ENCODE data around the gene B3GAT3.
"Not testable (repeated sequence)": the region's sequence is repeated elsewhere in the genome, so short reads cannot be mapped to it uniquely, and the experiment has no call there.

B3GAT3 gene

DNA sequence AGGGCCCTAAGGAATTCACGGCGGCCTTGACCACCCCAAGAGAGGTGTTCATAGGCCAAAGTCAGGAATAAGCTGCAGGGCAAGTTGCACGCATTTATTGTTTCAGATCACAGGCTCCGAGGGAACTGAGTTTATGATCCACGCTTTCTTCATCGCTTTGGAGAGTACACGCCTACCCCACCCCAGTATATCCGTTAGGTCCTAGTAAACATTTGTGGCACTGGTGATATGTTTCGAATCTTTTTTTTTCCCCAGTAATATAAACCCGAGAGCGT lies 23.8 kb upstream of the B3GAT3 start:
- DNase-seq = no peak

DNA sequence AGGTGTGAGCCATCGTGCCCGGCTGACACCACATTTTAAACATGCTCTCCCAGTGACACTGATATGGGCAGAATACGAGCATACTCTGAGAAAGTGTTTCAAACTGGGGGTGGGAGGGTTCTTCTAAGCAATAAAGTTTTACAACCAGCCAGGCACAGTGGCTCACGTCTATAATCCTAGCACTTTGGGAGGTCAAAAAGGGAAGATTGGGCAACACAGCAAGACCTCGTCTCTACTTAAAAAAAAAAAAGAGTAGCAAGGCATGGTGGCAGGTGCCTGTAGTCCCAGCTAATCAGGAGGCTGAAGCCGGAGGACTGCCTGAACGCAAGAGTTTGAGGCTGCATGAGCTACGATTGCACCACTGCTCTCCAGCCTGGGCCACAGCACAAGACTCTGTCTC lies 22.4 kb upstream of the B3GAT3 start:
- no peak for DNase-seq

DNA sequence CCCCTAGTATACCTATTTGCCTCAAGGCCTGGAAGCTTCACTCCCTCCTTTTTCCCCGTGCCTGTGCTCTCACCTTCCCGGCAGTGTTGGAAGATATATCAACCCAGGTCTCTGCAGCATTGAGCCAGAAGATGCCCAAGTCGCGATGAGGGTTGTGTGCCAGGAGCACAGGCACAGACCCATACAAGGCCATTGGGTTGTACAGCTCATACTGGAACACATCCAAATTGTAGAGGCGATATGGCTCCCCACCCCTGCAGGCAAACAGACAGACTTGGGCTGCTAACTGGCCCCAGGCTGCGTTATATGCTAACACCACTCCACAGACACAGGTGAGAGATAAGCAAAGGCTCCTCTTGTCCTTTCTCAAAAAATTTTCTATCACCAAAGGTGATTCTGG lies 10.7 kb upstream of the B3GAT3 start:
- no peak for DNase-seq

DNA sequence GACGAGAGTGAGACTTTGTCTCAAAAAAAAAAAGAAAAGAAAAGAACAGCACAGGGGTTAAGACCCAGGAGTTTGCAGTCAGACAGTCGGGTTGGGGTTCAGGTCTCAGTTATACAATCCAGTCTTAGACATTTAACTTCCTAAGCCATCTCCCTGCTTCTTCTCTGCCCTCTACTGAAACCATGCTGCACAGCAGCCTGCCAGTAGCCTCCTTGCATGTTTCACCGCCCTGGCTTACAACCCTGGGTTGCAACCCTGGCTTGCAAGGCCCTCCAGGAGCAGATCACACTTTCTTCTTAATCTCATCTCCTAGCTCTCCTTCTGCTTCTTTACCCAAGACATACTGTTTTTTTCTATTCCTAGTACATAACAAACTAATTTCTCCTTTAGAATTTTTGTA lies 5.9 kb upstream of the B3GAT3 start:
- no peak for DNase-seq

DNA sequence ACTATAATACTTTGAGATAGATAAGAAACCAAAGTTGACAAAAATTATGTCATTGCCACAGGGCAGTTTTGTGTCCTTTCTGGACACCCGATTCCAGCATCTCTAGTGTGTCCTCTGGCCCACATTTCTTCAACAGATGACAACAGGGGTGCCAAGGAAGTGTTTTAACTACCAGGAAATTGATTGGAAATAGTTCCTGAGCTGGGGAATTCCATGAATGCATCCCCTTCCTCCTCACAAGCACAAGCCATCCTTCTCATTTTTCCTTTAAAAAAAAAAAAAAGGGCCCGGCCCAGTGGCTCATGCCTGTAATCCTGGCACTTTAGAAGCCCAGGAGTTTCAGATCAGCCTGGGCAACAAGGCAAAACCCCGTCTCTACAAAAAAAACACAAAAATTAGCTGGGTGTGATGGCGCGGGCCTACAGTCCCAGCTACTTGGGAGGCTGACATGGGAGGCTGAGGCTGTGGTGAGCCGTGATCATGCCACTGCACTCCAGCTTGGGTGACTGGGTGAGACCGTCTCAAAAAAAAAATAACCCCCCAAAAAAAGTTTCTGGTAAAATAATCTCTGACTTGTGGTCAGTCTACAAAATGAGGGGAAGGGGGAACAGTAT lies 797 bp upstream of the B3GAT3 start:
- DNase-seq = no peak

DNA sequence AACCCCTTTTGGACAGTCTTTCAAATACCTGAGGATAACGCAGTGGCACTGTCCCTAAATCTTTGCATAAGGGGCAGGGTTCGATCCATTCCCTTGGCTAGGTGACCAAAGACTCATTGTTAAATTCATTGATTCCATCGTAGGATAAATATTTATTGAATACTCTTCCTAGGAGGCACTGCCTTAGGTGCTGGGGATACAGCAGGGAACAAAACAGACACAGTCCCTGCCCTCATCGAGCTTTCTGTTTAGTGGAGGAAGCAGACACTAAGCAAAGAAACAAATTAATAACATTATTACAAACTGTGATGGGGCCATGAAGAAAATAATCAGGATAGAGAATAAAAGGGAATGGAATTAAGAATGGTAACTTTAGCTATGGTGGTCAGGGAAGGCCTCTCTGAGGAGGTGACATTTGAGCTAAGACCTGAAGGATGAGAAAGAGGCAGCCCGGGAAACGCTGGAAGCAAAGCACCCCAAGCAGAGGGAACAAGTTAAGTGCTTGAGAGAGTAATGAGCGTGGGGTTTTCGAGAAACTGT lies 689 bp downstream of the B3GAT3 start:
- no peak for DNase-seq

DNA sequence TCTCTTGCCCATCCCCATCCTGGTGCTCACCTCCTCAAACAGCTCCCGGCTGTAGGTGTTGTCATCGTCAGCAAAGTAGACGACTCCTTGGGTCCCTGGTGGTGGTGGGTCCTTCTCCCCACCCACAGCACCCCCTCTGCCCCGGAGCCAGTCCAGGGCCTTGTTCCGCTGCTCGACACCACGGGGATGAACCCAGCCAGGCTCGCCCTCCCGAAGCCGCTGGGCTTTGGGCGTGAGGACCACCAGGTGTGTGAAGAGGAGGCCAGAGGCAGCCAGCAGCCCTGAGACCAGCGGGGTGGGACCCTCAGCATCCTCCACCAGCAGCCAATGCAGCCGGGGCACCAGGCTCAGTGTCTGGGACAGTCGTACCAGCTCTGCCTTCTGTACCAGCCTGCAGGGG lies 4.8 kb downstream of the B3GAT3 start:
- not testable (repeated sequence) for DNase-seq

DNA sequence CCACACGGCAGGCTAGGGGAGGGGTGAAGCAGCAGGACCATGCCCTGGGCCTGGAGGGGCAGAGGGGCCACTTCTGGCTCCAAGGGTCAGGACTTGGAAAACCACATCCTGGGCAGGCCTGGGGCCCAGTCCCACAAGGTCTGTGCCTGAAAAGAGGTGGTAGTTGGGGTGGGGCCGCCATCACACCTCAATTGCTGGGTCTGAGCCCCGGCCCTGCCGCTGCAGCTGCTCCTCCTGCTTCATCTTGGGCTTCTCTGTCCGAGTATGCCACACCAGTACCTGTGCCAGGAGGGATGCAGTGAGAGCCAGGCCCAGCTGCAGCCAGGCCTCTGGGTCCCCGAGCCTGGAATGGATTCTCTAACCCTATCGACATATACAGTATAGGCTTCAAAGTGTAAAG lies 6.3 kb downstream of the B3GAT3 start:
- no peak for DNase-seq

DNA sequence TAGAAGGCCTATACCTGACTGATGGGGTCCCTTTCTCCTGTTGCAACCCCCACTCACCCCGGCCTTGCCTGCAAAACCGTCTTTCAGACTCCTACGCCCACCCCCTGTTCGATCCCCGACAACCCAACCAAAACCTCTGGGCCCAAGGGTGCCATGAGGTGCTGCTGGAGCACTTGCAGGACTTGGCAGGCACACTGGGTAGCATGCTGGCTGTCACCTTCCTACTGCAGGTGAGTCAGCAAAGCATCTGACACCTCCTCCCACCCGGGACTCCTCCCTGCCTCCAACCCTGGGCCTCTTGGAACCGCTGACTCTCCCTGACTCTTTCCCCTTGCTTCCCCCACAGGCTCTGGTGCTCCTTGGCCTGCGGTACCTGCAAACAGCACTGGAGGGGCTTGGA lies 7.5 kb downstream of the B3GAT3 start:
- DNase-seq = no peak

DNA sequence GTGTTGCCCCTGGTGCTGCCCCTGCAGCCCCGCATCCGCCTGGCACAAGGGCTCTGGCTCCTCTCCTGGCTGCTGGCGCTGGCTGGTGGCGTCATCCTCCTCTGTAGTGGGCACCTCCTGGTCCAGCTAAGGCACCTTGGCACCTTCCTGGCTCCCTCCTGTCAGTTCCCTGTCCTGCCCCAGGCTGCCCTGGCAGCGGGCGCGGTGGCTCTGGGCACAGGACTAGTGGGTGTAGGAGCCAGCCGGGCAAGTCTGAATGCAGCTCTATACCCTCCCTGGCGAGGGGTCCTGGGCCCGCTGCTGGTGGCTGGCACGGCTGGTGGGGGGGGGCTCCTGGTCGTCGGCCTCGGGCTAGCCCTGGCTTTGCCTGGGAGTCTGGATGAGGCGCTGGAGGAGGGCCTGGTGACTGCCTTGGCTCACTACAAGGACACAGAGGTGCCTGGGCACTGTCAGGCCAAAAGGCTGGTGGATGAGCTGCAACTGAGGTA lies 8.5 kb downstream of the B3GAT3 start:
- no peak for DNase-seq

DNA sequence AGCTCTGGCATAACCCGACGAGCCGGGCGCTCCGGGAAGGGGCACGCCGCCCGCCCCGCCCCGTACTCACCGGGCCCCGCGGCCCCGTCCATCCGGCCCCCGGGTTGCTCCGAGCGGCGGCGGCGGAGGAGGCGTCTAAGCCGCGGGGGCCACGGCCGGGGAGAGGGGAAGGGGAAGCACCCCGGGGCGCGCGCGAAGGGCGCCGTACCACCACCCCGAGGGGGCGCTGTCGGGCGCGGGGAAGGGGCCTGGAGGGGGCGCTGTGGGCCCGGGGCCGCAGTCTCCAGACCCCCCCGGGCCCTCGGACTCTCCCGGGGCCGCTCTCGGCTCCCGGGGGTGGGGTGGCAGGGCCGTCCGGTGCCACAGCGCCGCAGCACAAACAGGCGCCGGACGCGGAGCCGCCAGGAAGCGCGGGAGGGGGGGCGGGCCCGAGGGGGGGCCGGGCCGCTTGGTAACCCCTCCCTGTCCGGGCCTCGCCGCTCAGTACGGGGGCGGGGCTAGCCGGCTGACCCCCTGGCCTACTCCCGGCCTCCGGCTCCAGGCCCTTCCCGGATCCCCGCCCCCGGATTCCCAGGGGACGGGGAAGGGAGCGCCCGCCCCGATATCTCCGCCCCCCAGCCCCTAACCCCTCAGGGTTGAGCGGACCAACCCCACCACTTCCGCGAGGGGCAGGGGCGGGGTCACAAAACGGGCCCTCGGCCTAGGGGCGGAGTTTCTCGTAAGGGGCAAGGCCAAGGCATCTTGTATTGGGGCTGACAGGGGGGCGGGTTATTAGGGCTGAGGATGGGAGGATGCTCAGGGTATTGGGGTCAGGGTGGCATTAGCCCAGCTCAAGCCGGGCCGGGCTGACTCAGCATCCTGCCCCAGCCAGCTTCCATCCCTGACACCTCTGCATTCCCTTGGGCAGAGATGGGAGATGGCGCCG lies 9.2 kb downstream of the B3GAT3 start, which contains the start of the genes EML3 and ROM1:
TSS of gene EML3 (minus strand) at position 410 of the 925 bp plus-strand sequence. CDS start at position 92, 318 bp downstream.
TSS of gene ROM1 (plus strand) at position 892 of the 925 bp plus-strand sequence. CDS start at position 917, 25 bp downstream.
- no peak for DNase-seq

DNA sequence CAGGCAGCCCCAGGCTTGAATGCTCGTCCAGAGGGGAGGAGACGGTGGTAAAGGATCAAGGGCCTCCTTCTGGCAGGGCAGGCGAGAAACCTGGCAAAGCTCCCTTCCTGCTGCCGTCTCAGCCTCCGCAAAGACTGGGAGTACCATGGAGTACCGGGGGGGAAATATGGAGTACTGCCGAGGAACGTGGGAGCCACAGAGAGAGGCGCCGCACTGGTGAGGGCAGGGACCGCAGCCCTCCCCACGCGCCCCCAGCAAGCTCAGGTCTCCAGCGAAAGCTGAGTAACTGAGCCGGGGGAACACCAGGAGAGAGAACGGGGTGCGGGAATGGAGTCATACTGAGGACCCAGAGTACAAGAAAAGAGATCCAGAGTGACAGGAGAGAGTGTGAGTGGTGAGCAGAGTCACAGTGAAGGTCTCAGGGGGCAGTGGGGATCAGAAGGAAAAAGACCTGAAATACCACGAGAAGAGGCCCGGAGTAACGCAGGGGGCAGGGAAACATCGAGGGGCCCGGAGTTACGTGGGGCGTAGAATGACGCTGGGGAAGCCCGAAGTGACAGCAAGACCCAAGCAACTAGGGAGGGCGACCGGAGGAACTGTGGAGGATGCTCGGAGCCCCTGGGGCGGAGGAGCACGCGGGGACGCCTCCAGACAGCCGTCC lies 10.0 kb downstream of the B3GAT3 start:
- no peak for DNase-seq

DNA sequence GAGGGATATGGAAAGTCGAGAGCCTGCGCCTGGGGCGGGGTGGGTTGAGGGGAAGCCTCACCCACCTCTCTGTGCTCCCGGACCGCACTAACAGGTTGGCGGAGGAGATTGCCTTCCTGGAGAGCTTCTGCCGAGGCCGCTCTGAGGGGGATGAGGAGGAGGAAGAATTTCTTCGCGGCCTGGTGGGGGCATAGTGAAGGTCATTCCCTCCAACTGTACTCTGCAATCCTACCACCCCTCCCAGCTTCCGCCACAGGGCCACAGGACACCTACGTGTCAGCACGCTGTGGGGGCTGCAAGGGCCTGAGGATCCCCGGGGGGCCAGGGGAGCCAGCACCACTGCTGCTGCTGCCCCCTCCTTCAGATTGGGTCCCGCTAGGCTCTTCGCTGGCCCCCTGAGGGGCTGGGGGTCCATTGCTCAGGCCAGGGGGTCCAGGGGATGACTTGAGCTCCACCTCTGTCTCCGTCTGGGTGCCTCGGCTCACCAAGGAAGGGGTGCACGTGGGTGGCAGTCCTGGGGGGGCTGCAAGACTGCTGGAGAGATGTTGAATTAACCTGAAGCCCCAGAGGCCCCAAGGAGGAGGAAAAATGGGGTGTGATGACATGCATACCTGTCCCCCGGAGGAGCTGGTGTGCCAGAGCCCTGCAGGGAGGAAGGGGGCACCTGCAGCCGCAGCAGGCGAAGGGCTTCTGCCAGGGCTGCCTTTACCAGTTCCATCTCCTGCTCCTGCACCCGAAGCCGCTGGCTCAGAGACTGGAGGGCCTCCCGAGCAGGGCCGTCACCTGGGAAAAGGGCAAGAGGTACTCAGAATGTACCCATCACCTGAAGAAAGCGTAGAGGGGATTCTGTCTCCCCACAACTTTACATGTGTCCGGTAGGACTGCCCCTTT lies 10.7 kb downstream of the B3GAT3 start:
- no peak for DNase-seq

DNA sequence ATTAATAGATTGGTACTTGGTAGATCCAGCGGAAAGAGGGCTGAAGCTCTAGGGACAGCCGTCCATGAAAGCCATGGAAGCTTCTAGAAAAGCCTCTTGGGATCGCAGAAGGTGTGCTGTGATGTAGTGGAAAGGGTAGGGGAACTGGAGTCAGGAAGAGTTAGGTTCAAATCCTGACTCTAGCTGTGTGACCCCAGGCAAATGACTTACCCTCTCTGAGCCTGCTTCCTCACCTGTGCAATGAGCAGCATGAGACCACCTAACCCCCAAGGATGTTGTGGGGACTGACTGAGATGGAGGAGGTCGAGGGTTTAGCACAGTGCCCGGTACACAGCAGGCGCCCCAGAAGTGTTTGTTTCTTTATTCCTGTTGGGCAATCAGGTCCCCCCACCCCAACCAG lies 11.4 kb downstream of the B3GAT3 start:
- no peak for DNase-seq

DNA sequence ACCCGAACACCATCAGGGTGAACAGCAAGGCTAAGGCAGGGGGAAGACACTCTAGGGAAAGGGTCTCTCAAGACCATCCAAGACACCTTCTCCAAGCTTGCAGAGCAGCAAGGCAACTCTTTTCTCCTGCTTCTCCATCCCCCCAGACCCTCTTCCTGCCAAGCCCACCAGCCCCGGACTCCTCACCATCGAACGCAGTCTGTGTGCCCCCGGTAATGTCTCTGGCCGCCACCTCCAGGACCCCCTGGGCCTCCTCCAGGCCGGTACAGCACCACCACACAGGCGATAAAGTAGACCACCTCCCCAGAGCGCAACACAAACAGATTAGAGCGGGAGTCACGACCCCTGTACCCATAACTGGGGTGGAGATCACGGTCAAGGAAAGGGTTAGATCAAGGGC lies 13.0 kb downstream of the B3GAT3 start:
- DNase-seq = no peak

DNA sequence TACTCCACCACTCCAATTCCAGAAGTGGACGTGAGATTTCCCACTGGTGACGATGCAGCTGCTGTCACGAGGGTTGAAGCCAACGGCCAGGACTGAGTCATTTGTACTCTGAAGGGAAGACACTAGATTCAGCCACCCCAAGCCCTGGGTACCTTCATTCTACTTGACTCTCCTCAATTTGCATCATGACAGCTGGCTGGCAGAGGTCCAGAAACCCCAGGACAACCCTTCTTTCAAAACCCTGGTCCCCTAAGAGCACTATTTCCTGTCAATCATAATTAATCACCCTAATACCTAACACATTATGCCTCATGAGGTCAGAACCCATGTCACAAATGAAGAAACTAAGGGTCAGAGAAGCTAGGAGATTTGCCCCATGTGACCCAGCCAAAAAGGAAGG lies 14.1 kb downstream of the B3GAT3 start:
- no peak for DNase-seq

DNA sequence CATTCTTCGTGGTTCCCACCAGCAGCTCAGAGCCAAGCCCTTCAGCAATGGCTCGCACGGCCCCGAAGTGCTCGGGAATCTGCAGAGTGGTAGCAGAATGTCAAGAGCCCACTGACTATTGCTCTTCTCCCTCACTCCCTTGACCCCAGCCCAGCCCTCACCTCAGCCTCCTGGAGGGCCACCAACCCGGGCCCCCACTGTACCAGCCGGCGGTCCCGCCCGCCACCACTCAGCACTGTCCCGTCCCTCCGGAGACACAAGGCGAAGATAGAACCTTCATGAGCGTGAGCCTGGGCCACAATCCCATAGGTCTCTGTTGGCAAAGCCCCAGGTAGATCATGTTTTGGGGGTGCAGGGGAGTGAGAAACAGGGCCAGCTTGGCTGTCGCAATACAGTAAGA lies 15.9 kb downstream of the B3GAT3 start:
- DNase-seq = no peak

DNA sequence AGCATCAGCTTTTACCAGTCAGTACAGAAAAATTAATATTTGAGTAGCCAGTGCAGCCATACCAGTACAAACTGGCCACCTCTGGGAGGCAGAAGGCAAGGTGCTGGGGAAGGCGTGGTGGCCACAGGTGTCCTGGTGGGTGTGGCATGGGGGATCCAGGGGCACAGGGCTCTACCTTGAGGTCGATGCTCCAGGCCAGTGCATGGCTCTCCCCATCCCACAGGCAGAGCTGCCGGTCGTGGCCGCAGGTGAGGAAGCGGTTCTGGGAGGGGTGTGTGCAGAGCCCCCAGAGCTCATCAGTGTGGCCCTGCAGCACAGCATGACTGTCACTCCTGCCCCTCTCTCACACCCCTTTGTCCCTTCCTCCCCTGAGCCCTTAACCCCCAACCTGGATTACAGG lies 16.3 kb downstream of the B3GAT3 start:
- DNase-seq = no peak

DNA sequence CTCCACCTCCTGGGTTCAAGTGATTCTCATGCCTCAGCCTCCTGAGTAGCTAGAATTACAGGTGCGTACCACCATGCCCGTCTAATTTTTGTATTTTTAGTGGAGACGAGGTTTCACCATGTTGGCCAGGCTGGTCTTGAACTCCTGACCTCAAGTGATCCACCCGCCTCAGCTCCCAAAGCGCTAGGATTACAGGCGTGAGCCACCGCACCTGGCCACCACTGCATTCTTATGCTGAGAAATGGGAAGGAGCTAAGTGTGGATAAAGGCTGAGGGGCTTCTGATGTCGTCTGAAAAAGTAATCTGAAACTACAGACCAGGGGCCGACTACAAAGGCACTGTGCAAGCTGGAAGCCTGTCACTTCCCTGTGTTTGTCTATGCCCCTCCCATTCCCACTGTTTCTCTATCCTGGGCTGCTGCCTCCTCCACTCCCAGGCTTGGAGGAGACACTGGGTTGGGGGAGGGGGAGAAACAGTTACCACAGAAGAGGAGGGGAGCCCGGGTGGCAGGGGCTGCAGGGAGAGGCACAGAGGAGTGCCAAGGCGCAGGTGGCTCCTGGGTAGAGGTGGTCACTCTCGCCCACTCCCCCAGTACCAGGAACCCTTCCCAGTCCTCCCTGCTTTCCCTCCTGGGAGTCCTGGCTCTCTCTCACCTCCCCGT lies 17.2 kb downstream of the B3GAT3 start:
- DNase-seq = no peak

DNA sequence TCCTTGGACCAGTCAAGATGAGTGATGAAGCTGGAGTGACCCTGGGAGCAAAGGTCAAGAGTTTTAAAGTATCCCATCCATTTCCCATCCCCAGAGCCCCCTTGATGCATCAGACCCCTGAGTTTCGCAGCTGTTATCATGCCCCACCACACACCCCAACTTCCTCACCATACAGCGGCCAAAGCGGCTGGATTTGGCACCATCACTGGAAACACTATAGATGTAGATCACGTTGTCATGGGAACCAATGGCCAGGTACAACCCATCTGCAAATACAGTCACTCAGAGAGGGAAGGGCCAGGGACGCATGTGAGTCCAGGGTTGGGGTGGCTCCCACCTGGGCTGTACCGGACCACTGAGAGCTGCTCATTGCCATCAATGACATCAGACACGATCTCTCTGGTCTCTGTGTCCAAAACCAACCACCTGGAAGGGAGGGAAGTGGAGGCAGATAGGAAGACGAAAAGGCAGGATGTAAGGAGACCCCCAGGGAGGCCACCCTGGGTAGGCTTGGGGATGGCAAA lies 17.9 kb downstream of the B3GAT3 start:
- no peak for DNase-seq

DNA sequence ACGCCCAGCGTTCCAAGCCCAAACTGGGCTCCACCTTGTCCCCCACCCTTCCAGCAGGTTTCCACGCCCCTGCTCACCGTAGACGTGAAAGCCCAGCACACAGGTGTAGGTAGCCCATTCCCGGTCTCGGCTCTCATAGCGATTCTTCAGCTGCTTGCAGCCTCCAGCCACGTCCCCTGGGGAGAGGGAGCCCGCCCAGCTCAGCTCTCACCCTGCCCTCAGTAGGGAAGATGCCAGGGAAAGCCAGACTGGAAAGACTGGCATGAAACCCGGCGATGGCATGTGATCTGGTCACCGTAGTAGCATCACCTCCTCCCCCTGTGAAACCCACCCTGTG lies 18.7 kb downstream of the B3GAT3 start:
- DNase-seq = no peak
